ENCODE results near the gene FUS.
"Not testable (repeated sequence)": the region's sequence is repeated elsewhere in the genome, so short reads cannot be mapped to it uniquely, and the experiment has no call there.

The FUS gene

GRCh38 chr16:31179747-31180459, at the start of gene FUS:
Gene FUS, plus strand, starts transcription at chr16:31180139. Its CDS starts 76 bp downstream, at chr16:31180215.
- peak; percentile 78 to 85 for DNase-seq (ENCODE audit: low read depth in 2 of 2)

GRCh38 chr16:31130336-31130891, 49.5 kb upstream of the FUS start:
- no peak for DNase-seq (ENCODE audit: low read depth in 2 of 2)

- DNase-seq (ENCODE audit: low read depth in 2 of 2): no peak
Measured at GRCh38 chr16:31130899-31131298, 49.0 kb upstream of the FUS start.

GRCh38 chr16:31131416-31131815, 48.5 kb upstream of the FUS start:
- DNase-seq (ENCODE audit: low read depth in 2 of 2): no peak

GRCh38 chr16:31131841-31132271, 48.1 kb upstream of the FUS start:
- DNase-seq (ENCODE audit: low read depth in 2 of 2): no peak

GRCh38 chr16:31132303-31132979, 47.5 kb upstream of the FUS start:
- DNase-seq (ENCODE audit: low read depth in 2 of 2): no peak

GRCh38 chr16:31133046-31133501, 46.9 kb upstream of the FUS start:
- DNase-seq (ENCODE audit: low read depth in 2 of 2): no peak

GRCh38 chr16:31134091-31134571, 45.8 kb upstream of the FUS start:
- no peak for DNase-seq (ENCODE audit: low read depth in 2 of 2)

- no peak for DNase-seq (ENCODE audit: low read depth in 2 of 2)
Measured at GRCh38 chr16:31134625-31135534, 45.1 kb upstream of the FUS start.

- DNase-seq (ENCODE audit: low read depth in 2 of 2): no peak
Measured at GRCh38 chr16:31135535-31136286, 44.2 kb upstream of the FUS start, which contains the start of gene PRSS8. Gene PRSS8, minus strand, starts transcription at chr16:31135727. Its CDS starts 229 bp downstream, at chr16:31135498.

GRCh38 chr16:31136287-31136662, 43.7 kb upstream of the FUS start:
- DNase-seq (ENCODE audit: low read depth in 2 of 2): no peak

- DNase-seq (ENCODE audit: low read depth in 2 of 2): not testable (repeated sequence)
Measured at GRCh38 chr16:31136822-31137499, 43.0 kb upstream of the FUS start.

GRCh38 chr16:31138621-31139578, 41.0 kb upstream of the FUS start:
- DNase-seq (ENCODE audit: low read depth in 2 of 2): no peak

GRCh38 chr16:31141071-31141469, 38.9 kb upstream of the FUS start:
- not testable (repeated sequence) for DNase-seq (ENCODE audit: low read depth in 2 of 2)

- DNase-seq (ENCODE audit: low read depth in 2 of 2): no peak
Measured at GRCh38 chr16:31141489-31142108, 38.3 kb upstream of the FUS start.

- peak; percentile 93 to 95 for DNase-seq (ENCODE audit: low read depth in 2 of 2)
Measured at GRCh38 chr16:31142109-31143010, 37.6 kb upstream of the FUS start.

- no peak for DNase-seq (ENCODE audit: low read depth in 2 of 2)
Measured at GRCh38 chr16:31143011-31143693, 36.8 kb upstream of the FUS start.

Data from stimulated activated CD4-positive, alpha-beta T cell treated with anti-CD3 and anti-CD28 coated beads, Interleukin-1b, Interleukin-23, amount 100 ng/mL, for 1 hour (primary cell).